T-cell (primary cell): ENCODE results near the gene SLC44A2. TPM values are rescaled to one million over a fixed set of nuclear protein-coding genes. Genes with fewer than 3 reads are reported as not detected.

Experiments
- ATAC-seq, 4 experiments: fragments of 200-7000 bp in 3 of 4; fragments of 150-1000 bp in 1 of 4; cut with Tn5 transposase; replicated peaks in 1 of 4; 1 replicate in 3 of 4; 2 replicates in 1 of 4; pipeline ENCODE4 v1.10.0; 2021; ENCODE audit warnings: moderate library complexity in 3 of 4, mild to moderate bottlenecking in 2 of 4, moderate number of reproducible peaks in 1 of 4
- CTCF ChIA-PET, 2 donors: fragments of 300-600 bp; sonication (Branson Sonifier 250); formaldehyde crosslinking; loops; one replicate each; lab custom pipeline; 2022; ENCODE audit warnings: antibody characterized with exemption in 2 of 2; lab: Charles Lee
- POLR2A ChIA-PET, 2 donors: fragments of 300-600 bp; sonication (Branson Sonifier 250); formaldehyde crosslinking; loops; one replicate each; lab custom pipeline; 2022; ENCODE audit warnings: antibody characterized with exemption in 2 of 2; lab: Charles Lee
- DNase-seq, 35 experiments: peaks; one replicate each; pipeline versions ENCODE4 v3.0.0 to v3.0.0-alpha.2; 2013 to 2023
- H3K27ac ChIP-seq: one replicate; pipeline ENCODE4 v1.5.1; 2013; ENCODE audit warnings: low read length
- H3K27me3 ChIP-seq, 2 experiments: replicated peaks in 1 of 2; 1 replicate in 1 of 2; 2 replicates in 1 of 2; pipeline versions ENCODE4 v1.6.1 to v1.7.0; 2013; ENCODE audit warnings: low read length in 1 of 2, mixed read lengths in 1 of 2; ENCODE audit not compliant: control insufficient read depth in 2 of 2, insufficient read depth in 2 of 2; ENCODE audit errors: extremely low read depth in 1 of 2
- H3K36me3 ChIP-seq, 2 donors: 1 replicate in 1 of 2; 2 replicates in 1 of 2; pipeline versions ENCODE4 v1.6.1 to v1.7.0; 2013; ENCODE audit warnings: low read length in 1 of 2; ENCODE audit not compliant: control insufficient read depth in 2 of 2, insufficient read depth in 1 of 2; ENCODE audit errors: extremely low read depth in 1 of 2
- H3K4me1 ChIP-seq, 2 experiments: 1 replicate in 1 of 2; 2 replicates in 1 of 2; pipeline versions ENCODE4 v1.6.1 to v1.7.0; 2013; ENCODE audit warnings: low read length in 2 of 2, mixed read lengths in 1 of 2; ENCODE audit not compliant: insufficient read depth in 2 of 2, control insufficient read depth in 1 of 2; ENCODE audit errors: extremely low read depth in 1 of 2
- H3K4me3 ChIP-seq, 2 donors: 1 replicate in 1 of 2; 2 replicates in 1 of 2; pipeline versions ENCODE4 v1.5.1 to v1.7.0; 2013; ENCODE audit warnings: mild to moderate bottlenecking in 2 of 2, low read length in 1 of 2, moderate library complexity in 1 of 2; ENCODE audit not compliant: control insufficient read depth in 1 of 2; ENCODE audit errors: extremely low read depth in 1 of 2
- H3K9me3 ChIP-seq: 2 replicates; pipeline ENCODE4 v1.7.0; 2013
- H3K27ac Mint-ChIP-seq, 2 donors: one replicate each; pipeline ENCODE4 v1.8.0; 2020 to 2021; ENCODE audit warnings: mild to moderate bottlenecking in 2 of 2, mixed read lengths in 2 of 2
- H3K27me3 Mint-ChIP-seq, 2 donors: one replicate each; pipeline ENCODE4 v1.8.0; 2021 to 2022; ENCODE audit warnings: mixed read lengths in 2 of 2
- H3K36me3 Mint-ChIP-seq: one replicate; pipeline ENCODE4 v1.8.0; 2021; ENCODE audit warnings: mixed read lengths
- H3K4me1 Mint-ChIP-seq, 3 donors: one replicate each; pipeline ENCODE4 v1.8.0; 2020 to 2022; ENCODE audit warnings: mixed read lengths in 3 of 3, mild to moderate bottlenecking in 1 of 3
- H3K4me3 Mint-ChIP-seq, 3 donors: one replicate each; pipeline ENCODE4 v1.8.0; 2020 to 2022; ENCODE audit warnings: mild to moderate bottlenecking in 3 of 3, mixed read lengths in 3 of 3, moderate library complexity in 3 of 3
- H3K9me3 Mint-ChIP-seq, 3 donors: one replicate each; pipeline ENCODE4 v1.8.0; 2020 to 2022; ENCODE audit warnings: mixed read lengths in 3 of 3
- WGBS: methylation state at CpG from one replicate; pipeline ENCODE4 v1.1.5; 2013; ENCODE audit warnings: missing lambda C conversion rate; ENCODE audit not compliant: insufficient coverage; 5-methylcytosine and 5-hydroxymethylcytosine counted together
- total RNA-seq, 35 experiments: library from RNA in 6 of 35; stranded (reverse) in 6 of 35; fragments of 120-200 nt in 1 of 35; gene quantifications; one replicate each; pipeline versions ENCODE4 v1.2.1 to v1.2.4 and lab custom pipeline; 2013 to 2026

Gene SLC44A2
- total RNA-seq, 5 donors from 2014 or later (not counting 1 experiment from before 2014, with no cell fraction given): 204 to 228 (median 218) TPM

GRCh38 chr19:10586396-10586795 lies 39.0 kb upstream of the SLC44A2 start:
- WGBS: 87% methylated on average over 5 of the region's 6 CpGs
- Mint-ChIP-seq H3K27ac (no peak overlapping the region), H3K4me3 (no peak overlapping the region), H3K9me3 (peaks cover 0 to 7% (median 0%) of the 10 kb centered on the region in 3 donors), H3K36me3 (no peaks in the 10 kb centered on the region), H3K4me1 (peaks cover 14 to 20% (median 15%) of the 10 kb centered on the region in 3 donors), H3K27me3 (peaks cover 7 to 8% of the 10 kb centered on the region in 2 donors)
- H3K4me3 ChIP-seq: no peak overlapping the region
- POLR2A ChIA-PET: no interaction called here
- no peaks in the 10 kb centered on the region for H3K36me3 ChIP-seq
- peaks cover 3 to 12% of the 10 kb centered on the region in 2 experiments for H3K27me3 ChIP-seq
- no peak overlapping the region for H3K27ac ChIP-seq
- H3K9me3 ChIP-seq: no peaks in the 10 kb centered on the region
- DNase-seq: no peak
- H3K4me1 ChIP-seq: peaks cover 0 to 15% of the 10 kb centered on the region in 2 experiments
- no peak for ATAC-seq
- CTCF ChIA-PET: interaction anchor here in 1 of 2 donors (0.7 kb wide), 1 partner anchor 14 kb away, joined by 3 read pairs; no protein-coding TSS in a partner anchor

GRCh38 chr19:10587022-10587838 lies 38.1 kb upstream of the SLC44A2 start, which contains the start of gene AP1M2:
Gene AP1M2 (minus strand): TSS chr19:10587312. CDS start chr19:10587231, 81 bp downstream.
- H3K27ac Mint-ChIP-seq: no peak within 1 kb of the TSS
- no peak within 1 kb of the TSS for H3K4me3 Mint-ChIP-seq
- no peak within 1 kb of the TSS for H3K4me3 ChIP-seq
- H3K27me3 Mint-ChIP-seq: peaks cover 7 to 8% of the 10 kb centered on the region in 2 donors
- H3K27ac ChIP-seq: no peak within 1 kb of the TSS
- no peak for DNase-seq
- H3K9me3 ChIP-seq: no peaks in the 10 kb centered on the region
- peaks cover 3 to 11% of the 10 kb centered on the region in 2 experiments for H3K27me3 ChIP-seq
- WGBS: 50% methylated on average over 28 of the region's 35 CpGs
- ChIA-PET CTCF (no interaction called here), POLR2A (no interaction called here)
- no peaks in the 10 kb centered on the region for H3K36me3 Mint-ChIP-seq
- ATAC-seq: no peak
- H3K36me3 ChIP-seq: no peaks in the 10 kb centered on the region
- peaks cover 14 to 20% (median 15%) of the 10 kb centered on the region in 3 donors for H3K4me1 Mint-ChIP-seq
- peaks cover 0 to 13% of the 10 kb centered on the region in 2 experiments for H3K4me1 ChIP-seq
- peaks cover 0 to 7% (median 0%) of the 10 kb centered on the region in 3 donors for H3K9me3 Mint-ChIP-seq

- H3K9me3 Mint-ChIP-seq: peaks cover 0 to 7% (median 0%) of the 10 kb centered on the region in 3 donors
- Histone ChIP-seq H3K4me3 (no peak overlapping the region), H3K9me3 (no peaks in the 10 kb centered on the region), H3K4me1 (peaks cover 0 to 13% of the 10 kb centered on the region in 2 experiments), H3K27ac (no peak overlapping the region), H3K36me3 (no peaks in the 10 kb centered on the region), H3K27me3 (peaks cover 3 to 11% of the 10 kb centered on the region in 2 experiments)
- no peak overlapping the region for H3K4me3 Mint-ChIP-seq
- ATAC-seq: no peak
- no peaks in the 10 kb centered on the region for H3K36me3 Mint-ChIP-seq
- ChIA-PET POLR2A (no interaction called here), CTCF (interaction anchor here in 1 of 2 donors (0.6 kb wide), 1 partner anchor 59 kb away, joined by 8 read pairs; no protein-coding TSS in a partner anchor)
- no peak for DNase-seq
- no peak overlapping the region for H3K27ac Mint-ChIP-seq
- WGBS: 87% methylated on average over 1 of the region's 2 CpGs
- peaks cover 14 to 20% (median 15%) of the 10 kb centered on the region in 3 donors for H3K4me1 Mint-ChIP-seq
- peaks cover 7 to 8% of the 10 kb centered on the region in 2 donors for H3K27me3 Mint-ChIP-seq
These were observed 37.6 kb upstream of the SLC44A2 start for GRCh38 chr19:10587839-10588150.

GRCh38 chr19:10593148-10593547 lies 32.2 kb upstream of the SLC44A2 start:
- Mint-ChIP-seq H3K36me3 (no peaks in the 10 kb centered on the region), H3K27ac (no peak overlapping the region), H3K4me3 (no peak overlapping the region), H3K27me3 (peaks cover 0 to 4% of the 10 kb centered on the region in 2 donors), H3K4me1 (peaks cover 13 to 20% (median 18%) of the 10 kb centered on the region in 3 donors), H3K9me3 (no peaks in the 10 kb centered on the region)
- Histone ChIP-seq H3K27me3 (peaks cover 0 to 23% of the 10 kb centered on the region in 2 experiments), H3K4me1 (peaks cover 3 to 23% of the 10 kb centered on the region in 2 experiments), H3K9me3 (no peaks in the 10 kb centered on the region), H3K4me3 (no peak overlapping the region), H3K27ac (no peak overlapping the region), H3K36me3 (no peaks in the 10 kb centered on the region)
- 92% methylated on average over 6 of the region's 7 CpGs for WGBS
- CTCF ChIA-PET: interaction anchor here (0.7 to 1.3 kb wide), 2 partner anchors 12 to 447 kb away, joined by 3 to 4 read pairs; no protein-coding TSS in a partner anchor
- POLR2A ChIA-PET: no interaction called here
- ATAC-seq: no peak
- no peak for DNase-seq

- Mint-ChIP-seq H3K27ac (no peak overlapping the region), H3K4me3 (no peak overlapping the region), H3K4me1 (peaks cover 13 to 20% (median 18%) of the 10 kb centered on the region in 3 donors), H3K36me3 (no peaks in the 10 kb centered on the region), H3K9me3 (no peaks in the 10 kb centered on the region), H3K27me3 (peaks cover 0 to 4% of the 10 kb centered on the region in 2 donors)
- 81% methylated on average over 8 of the region's 9 CpGs for WGBS
- ChIA-PET CTCF (no interaction called here), POLR2A (no interaction called here)
- peaks cover 0 to 21% of the 10 kb centered on the region in 2 experiments for H3K27me3 ChIP-seq
- H3K4me1 ChIP-seq: peaks cover 3 to 23% of the 10 kb centered on the region in 2 experiments
- H3K36me3 ChIP-seq: no peaks in the 10 kb centered on the region
- no peak overlapping the region for H3K4me3 ChIP-seq
- H3K9me3 ChIP-seq: no peaks in the 10 kb centered on the region
- no peak overlapping the region for H3K27ac ChIP-seq
- DNase-seq: no peak
- no peak for ATAC-seq
These were observed 31.3 kb upstream of the SLC44A2 start for GRCh38 chr19:10593820-10594637.

GRCh38 chr19:10600149-10600548 lies 25.2 kb upstream of the SLC44A2 start:
- POLR2A ChIA-PET: no interaction called here

More at GRCh38 chr19:10600149-10600548, 25.2 kb upstream of the SLC44A2 start:
- H3K36me3 ChIP-seq: no peaks in the 10 kb centered on the region
- peaks cover 0 to 3% of the 10 kb centered on the region in 2 donors for H3K27me3 Mint-ChIP-seq
- no peak overlapping the region for H3K4me3 Mint-ChIP-seq
- ATAC-seq (no peak), DNase-seq (no peak)
- peaks cover 7% of the 10 kb centered on the region for H3K36me3 Mint-ChIP-seq
- 86% methylated on average over 1 of the region's 5 CpGs for WGBS
- H3K27me3 ChIP-seq: peaks cover 0 to 9% of the 10 kb centered on the region in 2 experiments
- H3K27ac ChIP-seq: no peak overlapping the region
- peaks cover 34 to 41% (median 35%) of the 10 kb centered on the region in 3 donors for H3K4me1 Mint-ChIP-seq
- no peak overlapping the region for H3K27ac Mint-ChIP-seq
- no peaks in the 10 kb centered on the region for H3K9me3 ChIP-seq
- CTCF ChIA-PET: interaction anchor here (0.6 to 1.3 kb wide), 3 partner anchors 12 to 28 kb away, joined by 3 to 6 read pairs (median 3); no protein-coding TSS in a partner anchor
- no peaks in the 10 kb centered on the region for H3K9me3 Mint-ChIP-seq
- no peak overlapping the region for H3K4me3 ChIP-seq
- H3K4me1 ChIP-seq: peaks cover 10 to 46% of the 10 kb centered on the region in 2 experiments
